ENCODE data around the gene CDX1. TPM values are rescaled to one million over a fixed set of nuclear protein-coding genes. Genes with fewer than 3 reads are reported as not detected.
A peak's percentile ranks its signal among the peaks of the same experiment; 100 is the strongest.

CDX1 gene
- total RNA-seq (2022) (0.29 and 0.65 TPM in 2 replicates), Bru-seq, nascent RNA (percentile 18 among the genes with signal in this experiment), BruChase-seq, experiment 1, labeled RNA remaining after a 2-hour chase (percentile 8 among the genes with signal in this experiment), BruChase-seq, experiment 2, labeled RNA remaining after a 6-hour chase (percentile 13 among the genes with signal in this experiment)
- long read RNA-seq, transcript CDX1-201 (3 exons, 1,758 nt), result major isoform, 5 of 5 reads
- long read RNA-seq, partial matches to known transcripts, result 0 of 5 reads
- long read RNA-seq, other reads (novel, unspliced or antisense), result 0 of 5 reads

DNA sequence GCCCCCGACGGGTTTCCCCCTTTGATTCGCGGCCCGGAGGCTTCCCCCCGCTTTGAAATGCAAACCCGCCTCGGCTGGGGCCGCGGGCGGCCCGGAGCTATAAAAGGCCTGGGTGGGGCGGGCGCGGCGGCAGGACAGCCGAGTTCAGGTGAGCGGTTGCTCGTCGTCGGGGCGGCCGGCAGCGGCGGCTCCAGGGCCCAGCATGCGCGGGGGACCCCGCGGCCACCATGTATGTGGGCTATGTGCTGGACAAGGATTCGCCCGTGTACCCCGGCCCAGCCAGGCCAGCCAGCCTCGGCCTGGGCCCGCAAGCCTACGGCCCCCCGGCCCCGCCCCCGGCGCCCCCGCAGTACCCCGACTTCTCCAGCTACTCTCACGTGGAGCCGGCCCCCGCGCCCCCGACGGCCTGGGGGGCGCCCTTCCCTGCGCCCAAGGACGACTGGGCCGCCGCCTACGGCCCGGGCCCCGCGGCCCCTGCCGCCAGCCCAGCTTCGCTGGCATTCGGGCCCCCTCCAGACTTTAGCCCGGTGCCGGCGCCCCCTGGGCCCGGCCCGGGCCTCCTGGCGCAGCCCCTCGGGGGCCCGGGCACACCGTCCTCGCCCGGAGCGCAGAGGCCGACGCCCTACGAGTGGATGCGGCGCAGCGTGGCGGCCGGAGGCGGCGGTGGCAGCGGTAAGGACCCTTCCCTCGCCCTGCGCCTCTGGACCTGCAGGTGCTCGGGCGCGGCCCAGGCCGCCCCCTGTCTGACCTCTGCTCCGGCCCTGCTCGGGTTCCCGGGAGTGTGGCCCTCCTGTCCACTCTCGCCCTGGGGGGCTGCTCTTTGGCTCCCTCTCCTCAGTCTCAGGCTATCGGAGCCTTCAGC lies at the start of gene CDX1:
Gene CDX1 (plus strand): TSS at position 129 of the 862 bp plus-strand sequence. CDS start 99 bp downstream, at position 228.
- ChIA-PET POLR2A (no interaction called here), CTCF (no interaction called here)
- Histone ChIP-seq H3K4me1 (peaks cover 36% of the 10 kb centered on the region), H3K36me3 (ENCODE audit: control insufficient read depth, insufficient read depth, low read length) (no peaks in the 10 kb centered on the region), H3K9me3 (no peaks in the 10 kb centered on the region), H3K4me3 (ENCODE audit: low read depth, low read length) (no peak within 1 kb of the TSS), H3K27me3 (replicated peaks; ENCODE audit: control insufficient read depth, insufficient read depth, low read length) (no peaks in the 10 kb centered on the region)
- no peaks in the 10 kb centered on the region for H3K27me3 Mint-ChIP-seq (ENCODE audit: insufficient read depth, unreplicated experiment)
- intact Hi-C loops (cut with micrococcal nuclease; ENCODE audit: unreplicated experiment), result no loop called here
- no peak for DNase-seq
- no peaks in the 10 kb centered on the region for H3K9me3 Mint-ChIP-seq (ENCODE audit: unreplicated experiment)
- TF ChIP-seq, protein P1, sequence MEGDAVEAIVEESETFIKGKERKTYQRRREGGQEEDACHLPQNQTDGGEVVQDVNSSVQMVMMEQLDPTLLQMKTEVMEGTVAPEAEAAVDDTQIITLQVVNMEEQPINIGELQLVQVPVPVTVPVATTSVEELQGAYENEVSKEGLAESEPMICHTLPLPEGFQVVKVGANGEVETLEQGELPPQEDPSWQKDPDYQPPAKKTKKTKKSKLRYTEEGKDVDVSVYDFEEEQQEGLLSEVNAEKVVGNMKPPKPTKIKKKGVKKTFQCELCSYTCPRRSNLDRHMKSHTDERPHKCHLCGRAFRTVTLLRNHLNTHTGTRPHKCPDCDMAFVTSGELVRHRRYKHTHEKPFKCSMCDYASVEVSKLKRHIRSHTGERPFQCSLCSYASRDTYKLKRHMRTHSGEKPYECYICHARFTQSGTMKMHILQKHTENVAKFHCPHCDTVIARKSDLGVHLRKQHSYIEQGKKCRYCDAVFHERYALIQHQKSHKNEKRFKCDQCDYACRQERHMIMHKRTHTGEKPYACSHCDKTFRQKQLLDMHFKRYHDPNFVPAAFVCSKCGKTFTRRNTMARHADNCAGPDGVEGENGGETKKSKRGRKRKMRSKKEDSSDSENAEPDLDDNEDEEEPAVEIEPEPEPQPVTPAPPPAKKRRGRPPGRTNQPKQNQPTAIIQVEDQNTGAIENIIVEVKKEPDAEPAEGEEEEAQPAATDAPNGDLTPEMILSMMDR (IDR thresholded peaks at IDR 0.05; ENCODE audit: insufficient read depth in 1 of 2, low read depth in 1 of 2, low read length in 1 of 2, severe bottlenecking in 1 of 2, unreplicated experiment in 1 of 2), result no peak
- H3K4me3 Mint-ChIP-seq (ENCODE audit: unreplicated experiment), result peak within 1 kb of the TSS; percentile 59
- peaks cover 35% of the 10 kb centered on the region for H3K4me1 Mint-ChIP-seq (ENCODE audit: low read depth, unreplicated experiment)
- no TSS peak for BruUV-seq (replicated peaks)
- H3K36me3 Mint-ChIP-seq (ENCODE audit: insufficient read depth, unreplicated experiment), result peaks cover 12% of the 10 kb centered on the region
- peak within 1 kb of the TSS; percentile 87 for H3K27ac Mint-ChIP-seq (ENCODE audit: unreplicated experiment)

GRCh38 chr5:150117945-150118560 lies 48.5 kb upstream of the CDX1 start:
- H3K4me1 ChIP-seq, result peaks cover 31% of the 10 kb centered on the region
- intact Hi-C loops (cut with micrococcal nuclease; ENCODE audit: unreplicated experiment), result no loop called here
- CTCF ChIA-PET, result no interaction called here
- peak in 1 of 2 experiments; percentile 26 for DNase-seq
- Mint-ChIP-seq H3K27ac (ENCODE audit: unreplicated experiment) (no peak overlapping the region), H3K4me3 (ENCODE audit: unreplicated experiment) (no peak overlapping the region), H3K4me1 (ENCODE audit: low read depth, unreplicated experiment) (peaks cover 19% of the 10 kb centered on the region), H3K36me3 (ENCODE audit: insufficient read depth, unreplicated experiment) (peaks cover 4% of the 10 kb centered on the region), H3K9me3 (ENCODE audit: unreplicated experiment) (no peaks in the 10 kb centered on the region), H3K27me3 (ENCODE audit: insufficient read depth, unreplicated experiment) (no peaks in the 10 kb centered on the region)
- H3K36me3 ChIP-seq (ENCODE audit: control insufficient read depth, insufficient read depth, low read length), result no peaks in the 10 kb centered on the region
- no peak overlapping the region for H3K4me3 ChIP-seq (ENCODE audit: low read depth, low read length)
- H3K27me3 ChIP-seq (replicated peaks; ENCODE audit: control insufficient read depth, insufficient read depth, low read length), result no peaks in the 10 kb centered on the region
- POLR2A ChIA-PET, result no interaction called here
- no TSS peak for BruUV-seq (replicated peaks)
- TF ChIP-seq, protein P1 (IDR thresholded peaks at IDR 0.05; ENCODE audit: insufficient read depth in 1 of 2, low read depth in 1 of 2, low read length in 1 of 2, severe bottlenecking in 1 of 2, unreplicated experiment in 1 of 2), result no peak
- no peaks in the 10 kb centered on the region for H3K9me3 ChIP-seq

DNA sequence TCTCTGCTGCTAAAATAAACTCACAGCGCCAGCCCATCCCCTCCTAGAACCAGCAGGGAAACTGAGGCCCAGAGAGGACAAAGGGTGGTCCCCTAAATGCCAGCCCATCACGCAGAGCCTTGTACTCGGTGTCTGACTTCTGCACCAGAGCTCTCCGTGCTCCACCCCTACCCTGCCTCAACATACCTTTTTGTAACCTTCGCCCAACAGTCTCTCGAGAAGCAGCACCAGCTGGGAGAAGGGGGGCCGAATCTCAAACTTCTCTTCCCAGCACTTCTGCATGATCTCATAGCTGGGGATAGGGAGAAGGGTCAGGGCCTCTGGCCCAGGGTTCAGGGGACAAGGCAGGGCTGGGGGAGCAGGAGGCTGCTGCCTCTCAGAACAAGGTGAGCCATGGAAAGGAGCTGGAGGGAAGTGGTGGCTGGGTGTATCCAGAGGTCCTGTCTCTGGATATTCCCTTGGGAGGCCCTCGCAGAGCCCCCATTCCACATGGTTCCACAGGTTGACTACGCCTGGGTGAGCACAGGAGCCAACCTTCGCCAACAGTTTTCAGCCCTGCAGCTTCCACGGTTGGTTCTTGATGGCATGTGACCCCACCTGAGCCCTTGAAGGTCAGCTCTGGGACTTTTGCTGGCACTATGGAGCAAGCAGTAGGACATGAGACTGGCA lies 47.9 kb upstream of the CDX1 start:
- Histone ChIP-seq H3K4me3 (ENCODE audit: low read depth, low read length) (no peak overlapping the region), H3K4me1 (peaks cover 24% of the 10 kb centered on the region), H3K27me3 (replicated peaks; ENCODE audit: control insufficient read depth, insufficient read depth, low read length) (no peaks in the 10 kb centered on the region), H3K36me3 (ENCODE audit: control insufficient read depth, insufficient read depth, low read length) (no peaks in the 10 kb centered on the region), H3K9me3 (no peaks in the 10 kb centered on the region)
- CTCF ChIA-PET, result no interaction called here
- no peaks in the 10 kb centered on the region for H3K27me3 Mint-ChIP-seq (ENCODE audit: insufficient read depth, unreplicated experiment)
- POLR2A ChIA-PET, result no interaction called here
- H3K4me1 Mint-ChIP-seq (ENCODE audit: low read depth, unreplicated experiment), result peaks cover 15% of the 10 kb centered on the region
- intact Hi-C loops (cut with micrococcal nuclease; ENCODE audit: unreplicated experiment), result no loop called here
- TF ChIP-seq, protein P1 (IDR thresholded peaks at IDR 0.05; ENCODE audit: insufficient read depth in 1 of 2, low read depth in 1 of 2, low read length in 1 of 2, severe bottlenecking in 1 of 2, unreplicated experiment in 1 of 2), result no peak
- no TSS peak for BruUV-seq (replicated peaks)
- DNase-seq, result peak in 1 of 2 experiments; percentile 17
- H3K27ac Mint-ChIP-seq (ENCODE audit: unreplicated experiment), result no peak overlapping the region
- H3K4me3 Mint-ChIP-seq (ENCODE audit: unreplicated experiment), result no peak overlapping the region
- H3K9me3 Mint-ChIP-seq (ENCODE audit: unreplicated experiment), result no peaks in the 10 kb centered on the region
- H3K36me3 Mint-ChIP-seq (ENCODE audit: insufficient read depth, unreplicated experiment), result no peaks in the 10 kb centered on the region

Data from Caco-2 (cell line).